GM19328 (cell line): ENCODE results near the gene PRAC2.

Experiments used
- ATAC-seq: cut with Tn5 transposase; IDR thresholded peaks from one replicate; pipeline ENCODE4 v1.9.1; 2021; ENCODE audit warnings: mild to moderate bottlenecking, moderate library complexity; ENCODE audit not compliant: unreplicated experiment

The PRAC2 gene

DNA sequence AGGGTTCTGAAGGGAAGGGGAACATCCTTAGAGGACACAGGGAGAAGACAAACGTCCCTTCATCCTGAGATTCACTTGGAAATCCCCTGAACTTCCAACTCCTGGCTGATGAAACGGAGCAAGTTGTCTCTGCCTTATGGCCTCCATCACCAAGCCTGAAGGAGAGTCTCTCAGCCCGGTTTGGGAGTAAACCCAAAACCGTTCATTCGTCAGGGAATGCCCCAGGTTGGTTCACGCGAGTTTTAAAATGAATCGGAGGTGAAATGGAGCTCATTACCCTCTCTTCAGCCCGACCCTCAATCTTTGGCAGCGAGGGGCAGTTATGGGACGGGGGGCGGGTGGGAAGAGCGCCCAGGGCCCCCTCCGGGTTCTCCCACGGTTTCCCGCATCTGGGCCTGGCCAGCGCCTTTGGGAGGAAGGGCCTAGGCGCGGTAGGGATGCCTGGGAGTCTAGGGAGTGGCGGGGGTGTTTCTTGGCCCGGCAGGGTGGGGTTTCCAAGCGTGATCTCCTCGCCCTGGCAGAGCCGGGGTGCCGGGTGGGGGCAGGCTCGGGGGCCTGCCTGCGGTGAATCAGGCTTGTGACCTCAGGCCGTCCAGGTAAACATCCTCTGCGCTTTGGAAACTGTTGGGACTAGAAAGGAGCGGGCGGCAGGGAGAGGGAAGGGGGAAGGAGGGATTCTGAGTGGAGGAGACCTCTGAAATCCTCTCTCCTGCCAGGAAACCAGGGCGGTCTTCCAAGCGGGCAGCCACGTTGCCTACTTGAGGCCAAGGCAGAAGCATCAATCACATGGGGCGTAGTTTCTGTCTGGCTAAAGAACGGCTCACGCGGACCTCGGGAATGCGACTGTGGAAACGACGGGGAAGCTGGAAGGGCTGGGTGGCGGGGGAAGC lies 29.7 kb downstream of the PRAC2 start:
- no peak for ATAC-seq

DNA sequence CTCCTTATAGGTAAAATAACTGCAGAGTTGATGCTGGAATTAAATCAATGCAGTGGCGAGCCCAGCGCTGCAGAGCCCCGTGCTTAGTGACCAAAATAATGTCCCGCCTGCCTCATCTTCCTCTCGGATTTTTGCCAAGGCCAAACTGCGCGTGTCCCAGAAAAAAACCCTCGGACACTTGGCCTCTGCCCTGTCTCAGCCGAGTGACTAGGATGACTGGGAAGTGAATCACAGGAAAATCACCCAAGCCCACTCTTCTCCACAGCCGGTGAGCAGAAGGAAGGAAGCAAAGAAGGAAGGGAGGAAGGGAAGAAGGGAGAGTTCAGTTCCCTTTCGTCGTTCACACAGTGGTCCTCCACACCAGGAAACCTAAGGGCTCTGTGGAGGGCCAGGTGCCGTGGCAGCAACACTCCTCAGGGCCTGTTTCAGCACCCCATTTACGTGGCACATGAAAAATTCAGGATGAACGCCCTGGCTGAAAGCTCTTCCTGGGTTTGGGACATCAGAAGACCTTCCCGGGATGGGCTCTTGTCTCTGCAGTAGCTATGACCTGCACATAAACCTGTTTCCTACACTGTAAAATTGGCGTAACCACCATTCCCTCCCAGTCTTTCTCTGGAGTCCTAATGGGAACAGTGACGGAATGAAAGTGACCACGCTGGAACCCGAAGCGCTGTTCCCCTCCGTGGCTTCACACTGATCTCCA lies 31.0 kb downstream of the PRAC2 start:
- ATAC-seq, result no peak

DNA sequence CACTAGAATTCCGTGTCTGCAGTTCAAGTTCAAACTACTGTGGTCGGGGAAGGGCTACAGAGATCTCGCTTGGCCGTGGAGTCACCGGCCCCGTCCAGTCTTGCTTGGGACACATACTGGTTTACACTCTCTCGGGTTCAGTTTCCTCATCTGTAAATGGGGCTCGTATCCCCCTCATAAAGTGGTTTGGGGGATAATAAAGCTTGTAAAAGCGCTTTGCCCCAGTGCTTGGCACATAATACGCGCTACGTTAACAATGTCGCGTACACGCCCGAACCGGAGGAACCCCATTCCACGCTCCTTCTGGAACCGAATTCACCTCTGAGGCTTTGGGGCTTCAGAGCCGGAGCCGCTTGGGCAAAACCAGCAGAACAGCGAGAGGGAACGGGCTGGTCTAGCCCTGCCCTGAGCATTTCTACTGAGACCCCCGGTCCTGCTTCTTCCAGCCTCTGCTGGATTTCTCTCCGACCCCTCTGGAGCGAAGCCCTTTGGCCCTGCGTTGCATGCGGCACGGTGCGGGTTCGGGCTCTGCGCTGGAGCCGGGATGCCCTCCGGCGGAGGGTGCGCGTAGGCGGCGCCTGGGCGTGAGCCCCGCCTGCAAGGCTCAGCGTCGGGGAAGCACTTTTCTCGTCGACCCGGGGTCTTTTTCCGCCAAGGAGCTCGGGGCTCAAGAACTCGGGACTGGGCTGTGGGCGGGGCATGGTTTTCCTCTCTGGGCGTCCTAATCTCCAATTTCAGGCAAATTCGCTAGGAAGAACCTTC lies 31.7 kb downstream of the PRAC2 start:
- ATAC-seq, result no peak

DNA sequence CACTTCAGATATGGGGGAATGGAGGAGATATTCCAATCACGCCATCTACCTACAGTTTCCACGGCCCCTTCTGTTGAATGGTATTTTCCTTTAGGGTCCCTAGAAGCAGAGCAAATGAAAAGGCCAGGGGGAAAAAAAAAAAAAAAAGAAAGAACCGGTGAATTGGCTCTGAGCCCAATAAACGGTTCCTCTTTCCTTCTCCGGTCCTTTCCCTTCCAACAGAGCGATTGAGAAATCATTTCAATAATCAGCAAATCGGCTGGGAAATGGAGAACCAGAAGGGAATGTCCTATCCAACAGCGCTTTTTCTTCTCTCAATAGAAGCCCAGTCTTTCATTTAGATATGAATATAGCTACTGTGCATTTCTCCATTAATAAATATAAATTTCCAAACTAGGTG lies 32.4 kb downstream of the PRAC2 start:
- no peak for ATAC-seq

DNA sequence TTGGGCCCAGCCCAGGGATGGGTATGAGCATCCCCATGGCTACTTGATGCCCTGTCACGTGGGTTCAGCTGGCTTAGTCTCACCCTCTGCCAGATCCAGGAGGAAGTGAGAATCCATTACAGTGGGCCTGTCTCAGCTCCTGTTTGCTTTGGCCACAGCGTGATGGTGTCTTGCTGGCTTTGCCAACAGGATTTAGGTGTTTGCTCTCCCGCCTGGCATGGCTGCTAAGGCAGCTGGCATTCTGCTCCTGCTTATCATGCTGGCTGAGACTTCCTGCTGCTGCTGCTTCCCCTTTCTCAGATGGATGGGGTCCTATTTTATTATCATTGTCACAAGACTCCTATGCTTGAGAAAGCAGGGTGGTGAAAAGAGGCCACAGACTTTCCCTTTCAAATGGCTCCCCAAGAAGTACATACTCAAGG lies 33.9 kb downstream of the PRAC2 start:
- no peak for ATAC-seq

DNA sequence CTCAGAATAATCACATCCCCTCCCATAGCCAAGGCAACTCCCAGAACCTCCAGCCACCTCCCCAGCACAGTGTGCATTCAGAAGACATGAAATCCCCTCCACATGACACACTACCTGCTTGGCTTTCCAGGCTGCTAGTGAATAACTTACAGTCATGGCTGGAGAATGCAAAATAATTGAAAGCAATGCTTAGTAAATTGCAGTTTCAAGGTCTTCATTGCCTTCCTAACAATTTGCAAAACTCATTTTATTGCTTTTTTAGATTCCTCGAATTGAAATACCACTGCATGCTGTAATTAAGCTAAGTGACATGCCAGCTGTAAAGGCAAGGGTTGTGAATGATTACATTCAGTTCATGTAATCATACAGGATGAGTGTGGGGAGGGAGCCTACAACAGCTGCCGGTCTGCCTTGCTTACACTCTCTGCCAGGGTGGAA lies 34.6 kb downstream of the PRAC2 start:
- ATAC-seq, result no peak

DNA sequence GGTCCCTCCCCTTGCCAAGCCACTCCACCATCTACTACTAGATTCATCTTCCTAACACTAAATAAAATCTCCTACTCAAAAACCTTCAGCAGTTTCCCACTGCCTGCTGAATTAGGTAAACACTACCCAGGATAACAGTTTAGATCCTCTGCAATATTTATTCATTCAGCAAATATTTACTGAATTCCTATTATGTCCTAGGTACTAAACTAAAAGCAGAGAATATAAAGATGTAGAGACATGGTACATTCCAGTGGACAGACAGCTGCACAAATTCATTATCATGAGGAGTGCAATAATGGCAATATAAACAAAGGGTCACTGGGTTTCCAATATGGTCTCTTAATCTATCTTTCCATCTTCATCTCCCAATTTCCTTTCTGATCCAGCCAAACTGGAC lies 36.3 kb downstream of the PRAC2 start:
- no peak for ATAC-seq

DNA sequence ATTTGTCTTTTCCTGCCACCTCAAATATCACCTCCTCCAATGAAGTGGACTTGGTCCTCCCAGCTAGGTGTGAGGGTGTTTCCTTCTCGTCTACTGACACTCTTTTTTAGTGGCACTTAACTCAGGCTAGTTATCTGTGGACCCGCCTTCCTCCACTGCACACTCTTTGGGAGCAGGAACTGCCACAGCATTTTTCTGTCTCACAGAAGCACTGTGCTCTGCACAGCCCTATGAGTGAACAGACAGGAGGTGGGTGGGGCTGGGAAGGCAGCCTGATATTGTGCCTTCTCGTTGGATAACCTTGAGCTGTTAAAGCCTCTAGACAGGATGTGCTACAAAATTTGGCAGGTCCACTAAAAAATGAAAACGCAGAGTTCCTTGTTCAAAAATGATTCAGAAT lies 37.4 kb downstream of the PRAC2 start:
- no peak for ATAC-seq

DNA sequence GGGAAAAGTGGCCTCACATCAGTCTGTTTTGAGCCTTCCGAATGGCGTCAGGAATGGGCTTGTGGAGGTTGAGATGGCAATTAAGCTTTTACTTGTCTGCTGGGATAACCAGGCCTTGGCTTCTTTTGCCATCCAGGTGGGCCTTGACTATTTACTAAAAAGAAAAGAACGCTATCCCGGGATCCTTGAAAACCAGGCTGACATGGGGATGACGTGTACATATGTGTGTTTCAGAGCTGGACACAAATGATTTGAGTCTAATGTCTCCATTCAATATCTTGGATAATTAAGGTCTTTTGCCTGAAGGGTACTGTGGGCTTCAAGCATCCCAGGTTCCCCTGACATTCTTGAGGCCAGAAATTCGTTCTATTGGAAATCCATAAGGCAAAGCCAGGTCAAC lies 38.1 kb downstream of the PRAC2 start:
- no peak for ATAC-seq

DNA sequence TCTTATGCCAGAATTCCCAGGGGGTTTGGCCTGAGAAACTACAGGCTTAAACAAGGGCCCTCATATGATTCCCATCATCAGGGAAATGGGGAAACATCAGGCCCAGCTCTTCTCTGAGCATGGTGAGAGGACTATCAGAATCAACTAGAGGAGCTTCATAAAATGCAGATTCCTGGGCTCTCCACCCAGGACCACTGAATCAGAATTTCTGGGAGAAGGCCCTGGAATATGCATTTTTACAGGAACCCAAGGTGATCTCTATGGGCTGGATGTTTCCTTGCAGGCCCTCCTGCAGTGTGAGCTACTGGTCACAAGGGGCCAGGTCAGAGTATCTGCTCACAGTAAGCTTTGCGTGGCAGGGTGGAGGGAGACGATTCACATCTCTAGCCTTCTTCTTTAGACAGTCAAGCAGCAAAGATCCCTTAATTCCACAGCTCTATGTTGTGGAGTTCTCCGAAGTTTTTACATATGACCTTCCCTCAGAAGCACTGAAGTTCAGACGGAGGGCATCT lies 44.3 kb downstream of the PRAC2 start:
- ATAC-seq, result no peak

DNA sequence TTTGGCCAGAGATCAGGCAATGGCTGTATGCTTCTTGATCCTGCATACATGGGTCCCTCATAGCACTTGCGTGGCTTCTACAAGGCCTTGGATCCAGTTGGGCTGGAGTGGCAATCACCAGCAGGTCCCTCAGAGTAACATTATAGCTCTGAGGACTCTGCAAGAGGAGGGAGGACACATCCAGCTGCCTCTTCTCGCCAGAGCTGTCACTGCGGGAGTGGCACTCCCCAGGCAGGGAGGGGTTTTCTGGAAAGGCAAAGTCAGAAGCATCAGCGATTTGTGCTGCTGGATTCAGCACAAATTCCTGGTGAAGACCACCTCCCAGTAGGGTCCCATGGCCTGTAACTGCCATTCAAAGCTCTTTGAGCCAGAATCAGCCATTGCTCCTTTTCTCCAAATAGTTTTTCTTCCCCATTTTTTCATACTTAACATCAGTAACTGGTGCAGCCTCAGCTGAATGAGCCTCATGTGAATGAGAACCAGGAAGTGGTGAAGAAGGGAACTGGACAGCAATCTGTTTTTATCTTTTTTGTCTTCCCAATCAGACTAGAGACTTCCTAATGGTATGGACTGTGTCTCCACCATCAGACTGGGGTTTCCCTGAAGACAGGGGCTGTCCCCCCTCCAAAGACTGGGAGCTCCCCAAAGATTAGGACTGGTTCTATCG lies 46.2 kb downstream of the PRAC2 start:
- no peak for ATAC-seq

DNA sequence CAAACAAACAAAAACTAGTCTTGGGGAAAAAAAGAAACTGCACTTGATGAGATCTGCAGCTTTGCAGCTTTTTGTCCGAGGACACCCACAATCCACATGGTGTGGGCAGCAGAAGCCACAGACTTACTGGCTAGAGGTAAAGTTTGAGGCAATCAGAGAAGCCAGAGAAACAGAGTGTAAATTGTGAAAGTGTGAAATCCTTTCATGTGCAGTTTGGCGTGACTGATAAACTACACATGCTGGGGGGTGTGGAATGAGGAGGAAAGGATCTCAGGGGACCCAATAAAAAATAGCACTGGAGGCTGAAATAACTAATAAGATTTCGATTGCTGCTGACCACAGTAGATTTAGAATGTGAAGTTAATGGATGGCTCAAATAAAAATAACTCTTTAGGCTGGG lies 48.0 kb downstream of the PRAC2 start:
- ATAC-seq, result no peak

DNA sequence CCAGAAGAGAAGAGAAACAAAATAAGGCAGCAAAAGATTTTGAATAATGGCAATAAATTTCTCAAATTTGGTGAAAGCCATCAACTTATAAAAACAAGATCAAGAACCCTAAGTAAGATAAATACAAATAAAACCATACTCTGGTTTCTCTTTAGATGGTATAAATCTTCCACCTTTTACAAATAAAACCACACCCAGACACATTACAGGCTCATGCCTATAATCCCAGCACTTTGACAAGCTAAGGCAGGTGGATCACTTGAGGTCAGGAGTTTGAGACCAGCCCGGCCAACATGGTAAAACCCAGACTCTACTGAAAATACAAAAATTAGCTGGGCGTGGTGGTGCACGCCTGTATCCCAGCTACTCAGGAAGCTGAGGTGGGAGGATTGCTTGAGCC lies 50.3 kb downstream of the PRAC2 start:
- no peak for ATAC-seq
